PC-3 (cell line): Measurements from ENCODE around the gene MUCL3. TPM values are rescaled to one million over a fixed set of nuclear protein-coding genes. Genes with fewer than 3 reads are reported as not detected.
A peak's percentile ranks its signal among the peaks of the same experiment; 100 is the strongest.

Experiments used
- ATAC-seq: fragments of 200-7000 bp; cut with Tn5 transposase; 2 replicates; pipeline ENCODE4 v1.9.1; 2020; ENCODE audit warnings: mild to moderate bottlenecking, moderate library complexity
- BruUV-seq: library from RNA; stranded (reverse); fragments of 400-500 nt; replicated peaks from 2 replicates; lab custom pipeline; 2021; lab: Mats Ljungman, UMichigan
- CTCF ChIA-PET: fragments of 300-600 bp; sonication (Branson Sonifier 250); formaldehyde crosslinking; loops from one replicate; lab custom pipeline; 2022; ENCODE audit warnings: antibody characterized with exemption; lab: Charles Lee
- POLR2A ChIA-PET: fragments of 300-600 bp; sonication (Branson Sonifier 250); formaldehyde crosslinking; loops from one replicate; lab custom pipeline; 2022; ENCODE audit warnings: antibody characterized with exemption; ENCODE audit not compliant: unreplicated experiment; lab: Charles Lee
- DNase-seq: peaks from one replicate; pipeline ENCODE4 v3.0.0-alpha.2; 2015
- H2AFZ ChIP-seq: fragments of 300-600 bp; sonication (generic); 2 replicates; pipeline ENCODE4 v1.6.0; 2016; ENCODE audit warnings: antibody characterized with exemption, low read length
- H3F3A ChIP-seq: fragments of 300-600 bp; sonication (generic); one replicate; pipeline ENCODE4 v1.6.0; 2017; ENCODE audit warnings: antibody characterized with exemption, low read length, control low read depth, mild to moderate bottlenecking; ENCODE audit not compliant: unreplicated experiment
- H3K27ac ChIP-seq: fragments of 300-600 bp; sonication (generic); 2 replicates; pipeline ENCODE4 v1.5.1; 2016; ENCODE audit warnings: mild to moderate bottlenecking, low read length
- H3K27me3 ChIP-seq: fragments of 300-600 bp; sonication (generic); 2 replicates; pipeline ENCODE4 v1.6.1; 2016; ENCODE audit warnings: low read length, mixed read lengths
- H3K36me3 ChIP-seq: fragments of 300-600 bp; sonication (generic); 2 replicates; pipeline ENCODE4 v1.6.1; 2016; ENCODE audit warnings: low read depth, mixed run types, low read length, mixed read lengths
- H3K4me1 ChIP-seq: fragments of 300-600 bp; sonication (generic); 2 replicates; pipeline ENCODE4 v1.5.1; 2016; ENCODE audit warnings: low read length; ENCODE audit not compliant: insufficient read depth
- H3K4me2 ChIP-seq: fragments of 300-600 bp; sonication (generic); 2 replicates; pipeline ENCODE4 v1.6.0; 2016; ENCODE audit warnings: low read length
- H3K4me3 ChIP-seq: fragments of 300-600 bp; sonication (generic); 2 replicates; pipeline ENCODE4 v1.5.1; 2016; ENCODE audit warnings: mild to moderate bottlenecking, low read length, mixed read lengths
- H3K79me2 ChIP-seq: fragments of 300-600 bp; sonication (generic); 2 replicates; pipeline ENCODE4 v1.6.1; 2017; ENCODE audit warnings: low read length, mixed read lengths
- H3K9ac ChIP-seq: fragments of 300-600 bp; sonication (generic); 2 replicates; pipeline ENCODE4 v1.6.0; 2016; ENCODE audit warnings: mild to moderate bottlenecking, low read length
- H3K9me2 ChIP-seq: fragments of 300-600 bp; sonication (generic); replicated peaks from 2 replicates; pipeline ENCODE4 v1.6.1; 2016; ENCODE audit warnings: mixed run types, low read length, mixed read lengths
- H3K9me3 ChIP-seq: fragments of 300-600 bp; sonication (generic); 2 replicates; pipeline ENCODE4 v1.6.1; 2016; ENCODE audit warnings: low read length, mixed read lengths
- H4K20me1 ChIP-seq: fragments of 300-600 bp; sonication (generic); 2 replicates; pipeline ENCODE4 v1.6.1; 2016; ENCODE audit warnings: low read length, mixed read lengths
- EZH2 ChIP-seq: fragments of 300-600 bp; sonication (generic); IDR thresholded peaks from one replicate; pipeline ENCODE4 v1.6.1; 2017; ENCODE audit warnings: antibody characterized with exemption, mild to moderate bottlenecking, low read length; ENCODE audit not compliant: unreplicated experiment
- EZH2phosphoT487 ChIP-seq: fragments of 300-600 bp; sonication (generic); IDR thresholded peaks from 2 replicates; pipeline ENCODE4 v1.6.1; 2018; ENCODE audit warnings: mild to moderate bottlenecking, antibody characterized with exemption, low read length, borderline replicate concordance
- intact Hi-C: fragments of 100-400 bp; cut with micrococcal nuclease; formaldehyde crosslinking; loops from 2 replicates; pipeline ENCODE4 v1.9.0; 2023
- total RNA-seq: library from RNA; depleted of rRNA; stranded (reverse); fragments of >200 nt; gene quantifications from 2 replicates; pipeline ENCODE4 v1.2.3, GENCODE V29; 2014
- TF ChIP-seq, protein P1 (sequence below): fragments of 300-600 bp; sonication (generic); conservative IDR thresholded peaks from 2 replicates; pipeline ENCODE4 v1.5.1; 2017; ENCODE audit warnings: antibody characterized with exemption, low read depth, mild to moderate bottlenecking, low read length

The MUCL3 gene
- total RNA-seq, 1 experiment from 2014 or later: 0.04 TPM

DNA sequence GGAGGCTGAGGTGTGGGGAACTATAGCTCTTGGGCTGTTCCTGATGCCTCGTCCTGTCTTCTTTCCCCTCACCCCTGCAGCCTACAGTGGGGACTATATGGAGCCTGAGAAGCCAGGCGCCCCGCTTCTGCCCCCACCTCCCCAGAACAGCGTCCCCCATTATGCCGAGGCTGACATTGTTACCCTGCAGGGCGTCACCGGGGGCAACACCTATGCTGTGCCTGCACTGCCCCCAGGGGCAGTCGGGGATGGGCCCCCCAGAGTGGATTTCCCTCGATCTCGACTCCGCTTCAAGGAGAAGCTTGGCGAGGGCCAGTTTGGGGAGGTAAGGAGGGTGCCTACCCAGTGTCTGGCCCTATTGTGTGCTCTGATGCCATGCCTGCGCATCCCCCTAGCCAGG, 44.2 kb upstream of the MUCL3 start:
- Histone ChIP-seq H3K27ac (no peak overlapping the region), H3K36me3 (peaks cover 48% of the 10 kb centered on the region), H3K27me3 (no peaks in the 10 kb centered on the region), H3K4me2 (no peak overlapping the region), H3K79me2 (no peaks in the 10 kb centered on the region), H3K4me1 (no peaks in the 10 kb centered on the region), H4K20me1 (no peaks in the 10 kb centered on the region), H3F3A (no peaks in the 10 kb centered on the region), H3K9ac (no peak overlapping the region), H2AFZ (no peak overlapping the region), H3K4me3 (no peak overlapping the region), H3K9me3 (no peaks in the 10 kb centered on the region), H3K9me2 (no peaks in the 10 kb centered on the region)
- no TSS peak for BruUV-seq
- TF ChIP-seq EZH2phosphoT487: no peak
- TF ChIP-seq, protein P1, sequence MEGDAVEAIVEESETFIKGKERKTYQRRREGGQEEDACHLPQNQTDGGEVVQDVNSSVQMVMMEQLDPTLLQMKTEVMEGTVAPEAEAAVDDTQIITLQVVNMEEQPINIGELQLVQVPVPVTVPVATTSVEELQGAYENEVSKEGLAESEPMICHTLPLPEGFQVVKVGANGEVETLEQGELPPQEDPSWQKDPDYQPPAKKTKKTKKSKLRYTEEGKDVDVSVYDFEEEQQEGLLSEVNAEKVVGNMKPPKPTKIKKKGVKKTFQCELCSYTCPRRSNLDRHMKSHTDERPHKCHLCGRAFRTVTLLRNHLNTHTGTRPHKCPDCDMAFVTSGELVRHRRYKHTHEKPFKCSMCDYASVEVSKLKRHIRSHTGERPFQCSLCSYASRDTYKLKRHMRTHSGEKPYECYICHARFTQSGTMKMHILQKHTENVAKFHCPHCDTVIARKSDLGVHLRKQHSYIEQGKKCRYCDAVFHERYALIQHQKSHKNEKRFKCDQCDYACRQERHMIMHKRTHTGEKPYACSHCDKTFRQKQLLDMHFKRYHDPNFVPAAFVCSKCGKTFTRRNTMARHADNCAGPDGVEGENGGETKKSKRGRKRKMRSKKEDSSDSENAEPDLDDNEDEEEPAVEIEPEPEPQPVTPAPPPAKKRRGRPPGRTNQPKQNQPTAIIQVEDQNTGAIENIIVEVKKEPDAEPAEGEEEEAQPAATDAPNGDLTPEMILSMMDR: no peak
- no peak for TF ChIP-seq EZH2
- POLR2A ChIA-PET: no interaction called here
- intact Hi-C loops: no loop called here
- CTCF ChIA-PET: no interaction called here
- ATAC-seq (no peak), DNase-seq (no peak)

DNA sequence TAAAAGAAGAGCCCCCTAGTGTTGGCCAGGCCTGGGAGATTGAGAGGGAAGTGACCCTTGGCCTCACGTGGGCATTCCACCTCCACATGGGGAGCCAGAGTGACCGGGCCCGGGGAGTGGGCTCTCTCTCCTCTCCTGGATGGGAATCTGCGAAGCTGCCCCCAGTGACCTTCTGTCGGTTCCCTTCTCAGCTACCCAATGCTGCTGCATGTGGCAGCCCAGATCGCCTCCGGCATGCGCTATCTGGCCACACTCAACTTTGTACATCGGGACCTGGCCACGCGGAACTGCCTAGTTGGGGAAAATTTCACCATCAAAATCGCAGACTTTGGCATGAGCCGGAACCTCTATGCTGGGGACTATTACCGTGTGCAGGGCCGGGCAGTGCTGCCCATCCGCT, 42.9 kb upstream of the MUCL3 start:
- H3K4me1 ChIP-seq: no peaks in the 10 kb centered on the region
- H4K20me1 ChIP-seq: no peaks in the 10 kb centered on the region
- DNase-seq (no peak), ATAC-seq (no peak)
- no peak overlapping the region for H2AFZ ChIP-seq
- no peak for TF ChIP-seq EZH2
- TF ChIP-seq, protein P1: 0 out of 2 replicates have a peak, but pooled peaks have one; percentile 10
- BruUV-seq: no TSS peak
- no peaks in the 10 kb centered on the region for H3K27me3 ChIP-seq
- H3K9me3 ChIP-seq: no peaks in the 10 kb centered on the region
- H3K9me2 ChIP-seq: no peaks in the 10 kb centered on the region
- intact Hi-C loops: no loop called here
- H3K4me2 ChIP-seq: no peak overlapping the region
- ChIA-PET POLR2A (no interaction called here), CTCF (no interaction called here)
- H3K27ac ChIP-seq: no peak overlapping the region
- H3K79me2 ChIP-seq: no peaks in the 10 kb centered on the region
- no peaks in the 10 kb centered on the region for H3F3A ChIP-seq
- H3K9ac ChIP-seq: no peak overlapping the region
- peaks cover 43% of the 10 kb centered on the region for H3K36me3 ChIP-seq
- no peak overlapping the region for H3K4me3 ChIP-seq

DNA sequence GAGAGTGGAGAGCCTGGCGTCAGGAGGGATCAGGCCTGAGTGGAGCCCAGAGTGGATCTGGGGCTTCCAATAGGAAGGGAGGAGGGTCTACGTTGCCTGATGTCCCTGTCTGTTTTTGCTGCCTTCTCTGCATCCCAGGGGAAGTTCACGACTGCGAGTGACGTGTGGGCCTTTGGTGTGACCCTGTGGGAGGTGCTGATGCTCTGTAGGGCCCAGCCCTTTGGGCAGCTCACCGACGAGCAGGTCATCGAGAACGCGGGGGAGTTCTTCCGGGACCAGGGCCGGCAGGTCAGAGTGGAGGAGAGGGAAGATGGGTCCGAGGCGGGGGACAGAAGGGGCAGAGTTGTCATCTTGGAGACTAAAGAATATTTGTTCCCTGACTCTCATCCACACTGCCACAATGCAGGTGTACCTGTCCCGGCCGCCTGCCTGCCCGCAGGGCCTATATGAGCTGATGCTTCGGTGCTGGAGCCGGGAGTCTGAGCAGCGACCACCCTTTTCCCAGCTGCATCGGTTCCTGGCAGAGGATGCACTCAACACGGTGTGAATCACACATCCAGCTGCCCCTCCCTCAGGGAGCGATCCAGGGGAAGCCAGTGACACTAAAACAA, 41.9 kb upstream of the MUCL3 start:
- POLR2A ChIA-PET: no interaction called here
- no peaks in the 10 kb centered on the region for H4K20me1 ChIP-seq
- H3K27me3 ChIP-seq: no peaks in the 10 kb centered on the region
- H3K9me3 ChIP-seq: no peaks in the 10 kb centered on the region
- H3K9me2 ChIP-seq: no peaks in the 10 kb centered on the region
- no peak overlapping the region for H2AFZ ChIP-seq
- intact Hi-C loops: no loop called here
- DNase-seq (no peak), ATAC-seq (no peak)
- no peak overlapping the region for H3K4me3 ChIP-seq
- peaks cover 40% of the 10 kb centered on the region for H3K36me3 ChIP-seq
- H3K4me2 ChIP-seq: no peak overlapping the region
- no TSS peak for BruUV-seq
- H3K4me1 ChIP-seq: no peaks in the 10 kb centered on the region
- H3K27ac ChIP-seq: no peak overlapping the region
- no peaks in the 10 kb centered on the region for H3F3A ChIP-seq
- TF ChIP-seq EZH2 (no peak), EZH2phosphoT487 (no peak)
- TF ChIP-seq, protein P1: no peak
- H3K9ac ChIP-seq: no peak overlapping the region
- CTCF ChIA-PET: no interaction called here
- H3K79me2 ChIP-seq: no peaks in the 10 kb centered on the region
